Measurements from ENCODE around the gene ASPSCR1. TPM values are rescaled to one million over a fixed set of nuclear protein-coding genes. Genes with fewer than 3 reads are reported as not detected.

ASPSCR1 gene
- total and polyA plus RNA-seq, 9 of the 15 experiments (the other 6 are each of a cell fraction or from before 2014, with no cell fraction given): 0.90 to 36.9 (median 11.6) TPM

GRCh38 chr17:82037092-82037888 is 59.9 kb downstream of the ASPSCR1 start, which contains the start of gene DCXR (continued):
- TF ChIP-seq GATAD2A (IDR thresholded peaks at IDR 0.05) (peak; percentile 83; the same call in 1 of the 2 replicates), ZMIZ1 (IDR thresholded peaks at IDR 0.05; ENCODE audit: low read depth in 2 of 2, low read length in 2 of 2) (no peak; a peak in 2 of 4 replicates), E2F3 (CRISPR knock-in tag; IDR thresholded peaks at IDR 0.05) (no peak), RBM14 (IDR thresholded peaks at IDR 0.05; ENCODE audit: borderline replicate concordance, insufficient read depth, low read depth, low read length) (no peak), ZNF263 (CRISPR knock-in tag; IDR thresholded peaks at IDR 0.05; ENCODE audit: borderline replicate concordance) (peak; percentile 56; the same call in 1 of the 2 replicates), FOXJ2 (tag; IDR thresholded peaks at IDR 0.05) (no peak), ZNF79 (CRISPR knock-in tag; IDR thresholded peaks at IDR 0.05; ENCODE audit: low read depth) (no peak), ZEB2 (IDR thresholded peaks at IDR 0.05) (peak; percentile 17; the same call in 1 of the 2 replicates), ARID1B (IDR thresholded peaks at IDR 0.05) (no peak; the same call in 1 of the 2 replicates), POLR3G (IDR thresholded peaks at IDR 0.05; ENCODE audit: extremely low read depth, insufficient read length, insufficient replicate concordance) (no peak), SETDB1 (IDR thresholded peaks at IDR 0.05; ENCODE audit: low read length) (no peak), SMAD1 (IDR thresholded peaks at IDR 0.05; ENCODE audit: low read depth, low read length, partially characterized antibody) (no peak), XRCC5 (IDR thresholded peaks at IDR 0.05; ENCODE audit: low read depth, low read length) (no peak)

Measured in K562 (cell line).